Ovary (tissue), 3 donors: ENCODE data around the gene PAFAH2.

Experiments used
- CTCF ChIP-seq, 3 donors: fragments of 450-650 bp in 2 of 3; fragments of 200-600 bp in 1 of 3; IDR thresholded peaks; one replicate each; pipeline versions ENCODE4 v1.5.1 to v1.8.0; 2016 to 2022; ENCODE audit warnings: antibody characterized with exemption in 3 of 3, mild to moderate bottlenecking in 1 of 3
- EP300 ChIP-seq: sonication (generic); formaldehyde crosslinking; IDR thresholded peaks from one replicate; pipeline ENCODE4 v1.6.1; 2017; ENCODE audit warnings: antibody characterized with exemption
- donor health status: DM: no; HTN: no; CAD: no.

GRCh38 chr1:25997828-25998761 lies at the start of gene PAFAH2:
- TF ChIP-seq EP300, result no peak
- TF ChIP-seq CTCF (IDR thresholded peaks at IDR 0.05), result peak; percentile 99
